ENCODE measurements around the gene ANXA8.

Gene ANXA8

GRCh38 chr10:47451998-47452494 is 31.9 kb downstream of the ANXA8 start:
- no peak for DNase-seq (ENCODE audit: low read depth)
- no peak for TF ChIP-seq CTCF (conservative IDR thresholded peaks at IDR 0.05; ENCODE audit: control insufficient read depth, insufficient read depth, low read depth, low read length)
- no peak overlapping the region for H3K4me3 ChIP-seq (ENCODE audit: control insufficient read depth, low read depth, low read length)

DNA sequence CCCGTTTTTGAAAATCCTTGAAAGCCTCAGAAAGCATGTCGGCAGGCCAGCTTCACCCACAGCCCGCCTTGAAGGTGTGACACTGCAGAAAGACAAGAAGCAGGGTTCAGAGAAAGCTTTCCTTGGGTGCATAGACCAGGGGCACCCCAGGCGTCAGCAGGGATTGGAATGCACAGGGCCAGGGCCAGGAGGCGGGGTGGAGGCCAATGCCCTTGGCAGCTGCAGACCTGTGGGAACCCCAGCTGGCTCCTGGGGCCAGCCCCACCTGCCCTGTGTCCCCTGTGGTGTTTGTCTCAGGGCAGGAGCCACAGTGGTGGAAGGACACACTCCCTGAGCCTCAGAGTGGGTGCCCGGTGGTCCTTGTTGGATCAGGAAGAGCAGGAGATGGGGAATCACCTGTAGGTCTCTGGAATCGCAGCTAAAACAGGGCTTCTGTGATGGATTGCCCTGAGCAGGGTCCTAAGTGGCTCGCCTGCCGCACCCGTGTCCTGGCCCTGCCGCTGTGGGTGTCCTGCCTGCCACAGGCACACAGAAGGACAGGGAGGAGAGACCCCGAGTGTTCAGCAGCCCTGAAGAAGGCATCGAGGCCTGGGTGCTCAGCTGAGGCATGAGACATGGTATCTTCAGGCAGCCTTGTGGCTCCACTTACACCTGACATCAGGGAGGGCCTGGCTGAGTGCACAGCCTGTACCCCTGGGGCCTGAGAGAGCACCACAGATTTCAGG is 32.5 kb downstream of the ANXA8 start:
- TF ChIP-seq CTCF (conservative IDR thresholded peaks at IDR 0.05; ENCODE audit: control insufficient read depth, insufficient read depth, low read depth, low read length): no peak
- no peak for DNase-seq (ENCODE audit: low read depth)
- no peak overlapping the region for H3K4me3 ChIP-seq (ENCODE audit: control insufficient read depth, low read depth, low read length)

GRCh38 chr10:47450442-47450841 is 33.5 kb downstream of the ANXA8 start:
- no peak overlapping the region for H3K4me3 ChIP-seq (ENCODE audit: control insufficient read depth, low read depth, low read length)
- TF ChIP-seq CTCF (conservative IDR thresholded peaks at IDR 0.05; ENCODE audit: control insufficient read depth, insufficient read depth, low read depth, low read length): no peak
- DNase-seq (ENCODE audit: low read depth): no peak

GRCh38 chr10:47449979-47450378 is 33.9 kb downstream of the ANXA8 start:
- no peak for DNase-seq (ENCODE audit: low read depth)
- TF ChIP-seq CTCF (conservative IDR thresholded peaks at IDR 0.05; ENCODE audit: control insufficient read depth, insufficient read depth, low read depth, low read length): no peak
- no peak overlapping the region for H3K4me3 ChIP-seq (ENCODE audit: control insufficient read depth, low read depth, low read length)

GRCh38 chr10:47449102-47449978 is 34.6 kb downstream of the ANXA8 start:
- DNase-seq (ENCODE audit: low read depth): no peak
- no peak overlapping the region for H3K4me3 ChIP-seq (ENCODE audit: control insufficient read depth, low read depth, low read length)
- TF ChIP-seq CTCF (conservative IDR thresholded peaks at IDR 0.05; ENCODE audit: control insufficient read depth, insufficient read depth, low read depth, low read length): no peak

- TF ChIP-seq CTCF (conservative IDR thresholded peaks at IDR 0.05; ENCODE audit: control insufficient read depth, insufficient read depth, low read depth, low read length): no peak
- H3K4me3 ChIP-seq (ENCODE audit: control insufficient read depth, low read depth, low read length): no peak overlapping the region
- DNase-seq (ENCODE audit: low read depth): no peak
Measured at GRCh38 chr10:47447705-47448104, 36.2 kb downstream of the ANXA8 start.
